ENCODE data around the gene KRTAP12-4. TPM values are rescaled to one million over a fixed set of nuclear protein-coding genes. Genes with fewer than 3 reads are reported as not detected.
"Not testable (repeated sequence)": the region's sequence is repeated elsewhere in the genome, so short reads cannot be mapped to it uniquely, and the experiment has no call there.

Gene KRTAP12-4
- polyA plus RNA-seq, 1 donor from 2014 or later = not detected

GRCh38 chr21:44640761-44641160 lies 13.7 kb downstream of the KRTAP12-4 start:
- H3K4me3 ChIP-seq (ENCODE audit: low read length) = no peak overlapping the region
- no peaks in the 10 kb centered on the region for H3K79me2 ChIP-seq (replicated peaks; ENCODE audit: insufficient read depth, low read length)
- no peaks in the 10 kb centered on the region for H3F3A ChIP-seq (ENCODE audit: insufficient read depth, low read length, poor library complexity, severe bottlenecking)
- H3K9ac ChIP-seq (ENCODE audit: low read length) = no peak overlapping the region
- no peak for TF ChIP-seq TAF1 (IDR thresholded peaks at IDR 0.05; ENCODE audit: low read depth)
- peaks cover 4% of the 10 kb centered on the region for H3K9me3 ChIP-seq (ENCODE audit: low read length)
- no peak overlapping the region for H3K4me2 ChIP-seq (ENCODE audit: low read length)
- no peak overlapping the region for H3K27ac ChIP-seq (ENCODE audit: low read length)
- no peaks in the 10 kb centered on the region for H3K36me3 ChIP-seq (ENCODE audit: insufficient read depth, low read length)
- no peaks in the 10 kb centered on the region for H4K20me1 ChIP-seq (ENCODE audit: insufficient read depth)
- H2AFZ ChIP-seq (ENCODE audit: low read depth, low read length) = no peak overlapping the region
- no peaks in the 10 kb centered on the region for H3K27me3 ChIP-seq (ENCODE audit: insufficient read depth, low read depth, low read length)
- H3K9me2 ChIP-seq (ENCODE audit: insufficient read depth, low read length) = no peaks in the 10 kb centered on the region

GRCh38 chr21:44639331-44639655 lies 15.2 kb downstream of the KRTAP12-4 start:
- no peaks in the 10 kb centered on the region for H3K79me2 ChIP-seq (replicated peaks; ENCODE audit: insufficient read depth, low read length)
- H3K27me3 ChIP-seq (ENCODE audit: insufficient read depth, low read depth, low read length) = no peaks in the 10 kb centered on the region
- H3K27ac ChIP-seq (ENCODE audit: low read length) = no peak overlapping the region
- H3K9me3 ChIP-seq (ENCODE audit: low read length) = peaks cover 4% of the 10 kb centered on the region
- no peak overlapping the region for H3K4me3 ChIP-seq (ENCODE audit: low read length)
- no peak overlapping the region for H3K4me2 ChIP-seq (ENCODE audit: low read length)
- no peaks in the 10 kb centered on the region for H3K36me3 ChIP-seq (ENCODE audit: insufficient read depth, low read length)
- TF ChIP-seq TAF1 (IDR thresholded peaks at IDR 0.05; ENCODE audit: low read depth) (no peak), REST (IDR thresholded peaks at IDR 0.05; ENCODE audit: borderline replicate concordance) (no peak)
- H2AFZ ChIP-seq (ENCODE audit: low read depth, low read length) = no peak overlapping the region
- H4K20me1 ChIP-seq (ENCODE audit: insufficient read depth) = no peaks in the 10 kb centered on the region
- no peak overlapping the region for H3K9ac ChIP-seq (ENCODE audit: low read length)
- H3K9me2 ChIP-seq (ENCODE audit: insufficient read depth, low read length) = no peaks in the 10 kb centered on the region
- no peaks in the 10 kb centered on the region for H3F3A ChIP-seq (ENCODE audit: insufficient read depth, low read length, poor library complexity, severe bottlenecking)

- not testable (repeated sequence) for H2AFZ ChIP-seq (ENCODE audit: low read depth, low read length); H3K9ac ChIP-seq (ENCODE audit: low read length); H3K4me2 ChIP-seq (ENCODE audit: low read length); H3K9me2 ChIP-seq (ENCODE audit: insufficient read depth, low read length); H3K79me2 ChIP-seq (replicated peaks; ENCODE audit: insufficient read depth, low read length); H4K20me1 ChIP-seq (ENCODE audit: insufficient read depth); H3K4me3 ChIP-seq (ENCODE audit: low read length); H3K27me3 ChIP-seq (ENCODE audit: insufficient read depth, low read depth, low read length); H3K36me3 ChIP-seq (ENCODE audit: insufficient read depth, low read length); H3K9me3 ChIP-seq (ENCODE audit: low read length); H3F3A ChIP-seq (ENCODE audit: insufficient read depth, low read length, poor library complexity, severe bottlenecking); H3K27ac ChIP-seq (ENCODE audit: low read length)
Observed at GRCh38 chr21:44638506-44639330, 15.7 kb downstream of the KRTAP12-4 start.

DNA sequence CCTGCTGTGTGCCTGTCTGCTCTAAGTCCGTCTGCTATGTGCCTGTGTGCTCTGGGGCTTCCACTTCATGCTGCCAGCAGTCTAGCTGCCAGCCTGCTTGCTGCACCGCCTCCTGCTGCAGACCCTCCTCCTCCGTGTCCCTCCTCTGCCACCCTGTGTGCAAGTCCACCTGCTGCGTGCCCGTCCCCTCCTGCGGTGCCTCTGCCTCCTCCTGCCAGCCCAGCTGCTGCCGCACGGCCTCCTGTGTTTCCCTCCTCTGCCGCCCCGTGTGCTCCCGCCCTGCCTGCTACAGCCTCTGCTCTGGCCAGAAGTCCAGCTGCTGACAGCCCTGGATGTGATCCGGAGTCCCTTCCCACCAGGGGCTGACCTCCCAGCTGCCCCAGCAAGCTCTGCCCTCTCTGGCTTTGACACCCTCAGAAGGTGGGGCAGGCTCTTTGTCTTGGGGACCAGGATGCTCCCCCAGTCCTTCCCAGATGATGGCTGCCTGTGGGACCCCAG lies 16.6 kb downstream of the KRTAP12-4 start:
- H3K27ac ChIP-seq (ENCODE audit: low read length); H2AFZ ChIP-seq (ENCODE audit: low read depth, low read length); H3K79me2 ChIP-seq (replicated peaks; ENCODE audit: insufficient read depth, low read length); H3K9me3 ChIP-seq (ENCODE audit: low read length); H3K9me2 ChIP-seq (ENCODE audit: insufficient read depth, low read length); H3F3A ChIP-seq (ENCODE audit: insufficient read depth, low read length, poor library complexity, severe bottlenecking); H3K4me3 ChIP-seq (ENCODE audit: low read length); H3K4me2 ChIP-seq (ENCODE audit: low read length); H3K36me3 ChIP-seq (ENCODE audit: insufficient read depth, low read length); H4K20me1 ChIP-seq (ENCODE audit: insufficient read depth); H3K9ac ChIP-seq (ENCODE audit: low read length); H3K27me3 ChIP-seq (ENCODE audit: insufficient read depth, low read depth, low read length): not testable (repeated sequence)

All from neural cell (in vitro differentiated cells).